ENCODE data around the gene ZBTB9. TPM values are rescaled to one million over a fixed set of nuclear protein-coding genes. Genes with fewer than 3 reads are reported as not detected.

ZBTB9 gene
- total RNA-seq = 4.6 and 7.0 TPM in 2 replicates

GRCh38 chr6:33454009-33454946 is at the start of gene ZBTB9:
ZBTB9 (plus strand) TSS chr6:33454576; CDS start chr6:33455101, 525 bp downstream.

GRCh38 chr6:33410711-33411631 is 43.4 kb upstream of the ZBTB9 start, which contains the start of gene PHF1:
PHF1 (plus strand) TSS chr6:33411014; CDS start chr6:33412264, 1,250 bp downstream.

GRCh38 chr6:33417903-33418689 is 36.3 kb upstream of the ZBTB9 start, which contains the start of gene CUTA:
CUTA (minus strand) TSS chr6:33418107; CDS start chr6:33418000, 107 bp downstream.

GRCh38 chr6:33419580-33420490 is 34.5 kb upstream of the ZBTB9 start, which contains the start of gene SYNGAP1:
SYNGAP1 (plus strand) TSS chr6:33420065; CDS start chr6:33420265, 200 bp downstream.

Other genes starting within 250 kb of the ZBTB9 start
- 8.2 and 9.4 TPM in 2 replicates for gene HSD17B8, start 249.9 kb upstream of the ZBTB9 start, total RNA-seq
- 24.7 and 25.6 TPM in 2 replicates for gene RING1, start 246.1 kb upstream of the ZBTB9 start, total RNA-seq
- gene VPS52, start 182.7 kb upstream of the ZBTB9 start, total RNA-seq = 29.3 and 30.0 TPM in 2 replicates
- 4,072 and 4,082 TPM in 2 replicates for gene RPS18, start 182.5 kb upstream of the ZBTB9 start, total RNA-seq
- 4.3 and 10.0 TPM in 2 replicates for gene B3GALT4, start 177.5 kb upstream of the ZBTB9 start, total RNA-seq
- 61.7 and 63.3 TPM in 2 replicates for gene WDR46, start 165.3 kb upstream of the ZBTB9 start, total RNA-seq
- 26.5 and 30.2 TPM in 2 replicates for gene PFDN6, start 165.0 kb upstream of the ZBTB9 start, total RNA-seq
- 55.5 and 57.6 TPM in 2 replicates for gene RGL2, start 155.6 kb upstream of the ZBTB9 start, total RNA-seq
- 44.0 and 48.9 TPM in 2 replicates for gene TAPBP, start 140.5 kb upstream of the ZBTB9 start, total RNA-seq
- 14.4 and 20.3 TPM in 2 replicates for gene ZBTB22, start 136.8 kb upstream of the ZBTB9 start, total RNA-seq
- 37.4 and 54.5 TPM in 2 replicates for gene DAXX, start 131.6 kb upstream of the ZBTB9 start, total RNA-seq
- gene KIFC1, start 62.8 kb upstream of the ZBTB9 start, total RNA-seq = 3.1 and 3.8 TPM in 2 replicates
- gene PHF1, start 43.6 kb upstream of the ZBTB9 start, total RNA-seq = 10.0 and 11.5 TPM in 2 replicates
- gene CUTA, start 36.5 kb upstream of the ZBTB9 start, total RNA-seq = 51.8 and 59.5 TPM in 2 replicates
- 1.7 and 2.9 TPM in 2 replicates for gene SYNGAP1, start 34.5 kb upstream of the ZBTB9 start, total RNA-seq
- gene BAK1, start 125.7 kb downstream of the ZBTB9 start, total RNA-seq = 13.2 and 21.1 TPM in 2 replicates
- gene ITPR3, start 166.7 kb downstream of the ZBTB9 start, total RNA-seq = 7.4 and 18.3 TPM in 2 replicates